GM10266 (cell line): ENCODE data around the gene PHF2.

Experiments
- DNase-seq: peaks from one replicate; pipeline ENCODE4 v3.0.0; 2012; ENCODE audit errors: extremely low spot score
- TF ChIP-seq, protein P1 (sequence below): IDR thresholded peaks from 2 replicates; pipeline ENCODE4 v1.5.1; 2012; ENCODE audit warnings: mild to moderate bottlenecking, low read depth; ENCODE audit not compliant: control insufficient read depth, insufficient read depth; ENCODE audit errors: missing control alignments

The PHF2 gene

DNA sequence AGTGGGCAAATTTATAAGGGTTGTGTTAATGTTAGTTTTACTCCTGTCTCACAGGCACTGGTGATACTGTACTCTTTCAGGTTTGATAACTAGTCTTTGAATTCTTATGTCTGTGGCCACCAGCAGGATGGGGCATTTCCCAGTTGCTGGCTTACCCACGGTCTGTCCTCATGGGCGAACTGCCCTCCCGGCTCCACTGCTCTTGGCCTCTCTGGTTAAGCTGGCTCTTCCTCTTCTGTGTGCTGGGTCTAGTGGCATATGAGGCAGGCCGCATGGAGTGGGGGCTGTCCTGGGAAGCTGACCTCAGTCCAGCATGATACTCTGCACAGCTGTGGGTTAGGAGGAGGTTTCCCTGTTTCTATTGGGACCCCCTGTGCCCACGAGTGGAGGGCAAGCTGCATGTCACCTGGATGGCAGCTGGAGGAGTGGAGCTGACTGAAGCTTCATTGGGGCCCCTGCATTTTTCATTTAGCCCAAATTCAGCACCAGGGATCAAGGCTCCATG lies 19.5 kb downstream of the PHF2 start:
- no peak for DNase-seq
- TF ChIP-seq, protein P1, sequence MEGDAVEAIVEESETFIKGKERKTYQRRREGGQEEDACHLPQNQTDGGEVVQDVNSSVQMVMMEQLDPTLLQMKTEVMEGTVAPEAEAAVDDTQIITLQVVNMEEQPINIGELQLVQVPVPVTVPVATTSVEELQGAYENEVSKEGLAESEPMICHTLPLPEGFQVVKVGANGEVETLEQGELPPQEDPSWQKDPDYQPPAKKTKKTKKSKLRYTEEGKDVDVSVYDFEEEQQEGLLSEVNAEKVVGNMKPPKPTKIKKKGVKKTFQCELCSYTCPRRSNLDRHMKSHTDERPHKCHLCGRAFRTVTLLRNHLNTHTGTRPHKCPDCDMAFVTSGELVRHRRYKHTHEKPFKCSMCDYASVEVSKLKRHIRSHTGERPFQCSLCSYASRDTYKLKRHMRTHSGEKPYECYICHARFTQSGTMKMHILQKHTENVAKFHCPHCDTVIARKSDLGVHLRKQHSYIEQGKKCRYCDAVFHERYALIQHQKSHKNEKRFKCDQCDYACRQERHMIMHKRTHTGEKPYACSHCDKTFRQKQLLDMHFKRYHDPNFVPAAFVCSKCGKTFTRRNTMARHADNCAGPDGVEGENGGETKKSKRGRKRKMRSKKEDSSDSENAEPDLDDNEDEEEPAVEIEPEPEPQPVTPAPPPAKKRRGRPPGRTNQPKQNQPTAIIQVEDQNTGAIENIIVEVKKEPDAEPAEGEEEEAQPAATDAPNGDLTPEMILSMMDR, result no peak

DNA sequence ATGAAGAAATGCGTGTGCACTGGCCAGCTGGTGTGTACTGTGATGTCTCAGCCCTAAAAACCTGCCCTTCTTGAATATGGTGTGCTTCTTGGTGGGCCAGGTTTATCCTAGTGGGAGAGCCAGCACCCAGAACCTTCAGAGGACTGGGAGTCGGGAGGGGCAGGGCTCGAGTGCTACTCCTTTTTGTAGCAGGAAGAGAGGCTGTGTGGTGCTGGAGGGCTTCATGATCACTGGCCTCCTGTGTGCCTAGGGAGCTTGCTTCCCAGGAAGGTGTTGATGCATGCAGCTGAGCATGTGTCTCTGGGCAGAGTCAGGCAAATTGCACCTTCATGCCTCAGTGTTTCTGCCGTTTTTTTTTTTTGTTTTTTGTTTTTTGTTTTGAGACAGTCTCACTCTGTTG lies 20.0 kb downstream of the PHF2 start:
- TF ChIP-seq, protein P1, result no peak
- DNase-seq, result no peak

DNA sequence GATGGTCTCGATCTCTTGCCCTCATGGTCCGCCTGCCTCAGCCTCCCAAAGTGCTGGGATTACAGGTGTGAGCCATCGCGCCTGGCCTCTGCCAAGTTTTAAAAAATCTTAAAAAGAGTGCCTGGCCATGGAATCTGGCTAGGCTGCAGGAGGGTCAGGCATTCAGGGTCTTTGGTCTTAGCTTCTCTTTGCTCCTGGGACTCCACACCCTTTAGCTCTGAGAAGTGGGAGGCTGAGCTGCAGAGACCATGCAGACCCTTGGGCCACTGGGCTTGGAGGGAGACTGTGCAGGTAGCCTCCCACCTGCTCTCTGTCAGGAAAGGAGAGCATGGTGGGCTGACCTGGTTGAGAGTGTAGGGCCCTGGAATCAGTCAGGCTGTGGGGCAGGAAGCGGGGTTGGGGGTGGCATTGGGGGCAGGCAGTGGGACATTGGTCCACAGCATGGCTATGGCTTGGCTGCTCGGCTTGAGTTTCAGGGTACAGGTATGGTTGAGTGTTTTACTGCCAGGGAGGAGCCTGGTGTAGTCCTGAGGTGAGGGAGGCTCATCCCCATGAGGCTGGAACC lies 20.8 kb downstream of the PHF2 start:
- TF ChIP-seq, protein P1, result no peak
- DNase-seq, result no peak

DNA sequence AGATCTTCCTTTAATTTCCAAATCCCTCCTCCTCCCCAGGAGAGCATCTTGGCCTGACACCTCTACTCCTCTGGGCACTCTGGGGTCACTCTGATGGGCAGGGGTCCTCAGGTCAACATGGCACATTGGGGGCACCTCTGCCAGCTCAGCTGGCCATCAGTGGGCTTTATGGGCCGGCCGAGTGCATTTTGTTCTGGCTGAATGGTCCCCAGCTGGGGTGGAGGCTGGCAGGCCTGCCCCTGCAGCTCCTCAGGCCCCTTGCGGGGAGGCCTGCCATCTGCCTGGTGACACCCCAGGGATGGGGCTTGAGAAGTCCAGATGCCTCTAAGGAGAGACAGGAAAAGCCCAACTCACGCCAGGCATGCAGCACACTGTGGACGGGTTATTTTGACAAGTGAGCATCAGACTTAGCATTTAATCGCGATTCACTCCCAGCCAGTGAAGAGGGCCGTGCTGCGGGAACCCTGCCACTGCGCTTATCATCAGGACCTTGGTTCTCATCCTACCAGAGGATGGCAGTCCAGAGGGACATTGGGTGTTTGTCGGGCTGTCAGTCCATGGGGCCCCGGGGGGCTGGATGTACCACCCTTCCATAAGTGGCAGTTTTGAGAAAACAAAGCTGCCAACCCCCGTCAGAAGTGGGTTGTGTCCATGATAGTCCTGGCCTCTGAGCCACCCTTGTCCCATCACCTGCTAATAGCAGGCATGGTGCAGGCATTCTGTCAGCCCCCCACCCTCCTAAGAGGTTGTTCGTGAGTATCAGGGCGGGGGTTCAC lies 21.7 kb downstream of the PHF2 start:
- no peak for DNase-seq
- TF ChIP-seq, protein P1, result no peak

DNA sequence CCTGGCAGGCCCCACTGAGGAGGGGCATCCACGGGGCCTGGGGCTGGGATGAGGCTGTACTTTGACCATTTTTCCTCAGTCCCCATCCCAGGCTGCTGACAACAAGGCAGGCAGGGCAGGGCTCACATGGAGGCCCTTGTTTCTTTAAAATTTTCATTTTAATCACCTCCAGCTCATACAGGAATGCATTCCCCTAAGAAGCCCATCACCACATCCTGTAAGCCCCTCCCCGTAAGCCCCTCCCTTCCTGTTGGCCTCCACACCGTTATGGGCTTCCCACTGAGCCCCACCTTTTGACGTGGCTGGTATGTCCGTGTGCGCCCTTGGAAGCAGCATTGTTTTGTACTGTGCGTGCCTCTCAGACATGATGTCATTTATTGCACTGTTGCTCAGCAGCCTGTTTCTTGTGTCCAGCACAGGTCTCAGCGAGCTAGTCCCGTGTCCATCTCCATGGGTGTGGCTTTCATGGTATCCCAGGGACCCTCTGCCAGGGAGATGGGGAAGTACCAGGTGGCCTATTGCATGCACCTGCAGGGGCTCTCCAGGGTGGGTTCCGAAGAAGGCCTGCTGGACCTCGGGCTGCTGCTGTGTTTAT lies 22.4 kb downstream of the PHF2 start:
- TF ChIP-seq, protein P1, result no peak
- no peak for DNase-seq

DNA sequence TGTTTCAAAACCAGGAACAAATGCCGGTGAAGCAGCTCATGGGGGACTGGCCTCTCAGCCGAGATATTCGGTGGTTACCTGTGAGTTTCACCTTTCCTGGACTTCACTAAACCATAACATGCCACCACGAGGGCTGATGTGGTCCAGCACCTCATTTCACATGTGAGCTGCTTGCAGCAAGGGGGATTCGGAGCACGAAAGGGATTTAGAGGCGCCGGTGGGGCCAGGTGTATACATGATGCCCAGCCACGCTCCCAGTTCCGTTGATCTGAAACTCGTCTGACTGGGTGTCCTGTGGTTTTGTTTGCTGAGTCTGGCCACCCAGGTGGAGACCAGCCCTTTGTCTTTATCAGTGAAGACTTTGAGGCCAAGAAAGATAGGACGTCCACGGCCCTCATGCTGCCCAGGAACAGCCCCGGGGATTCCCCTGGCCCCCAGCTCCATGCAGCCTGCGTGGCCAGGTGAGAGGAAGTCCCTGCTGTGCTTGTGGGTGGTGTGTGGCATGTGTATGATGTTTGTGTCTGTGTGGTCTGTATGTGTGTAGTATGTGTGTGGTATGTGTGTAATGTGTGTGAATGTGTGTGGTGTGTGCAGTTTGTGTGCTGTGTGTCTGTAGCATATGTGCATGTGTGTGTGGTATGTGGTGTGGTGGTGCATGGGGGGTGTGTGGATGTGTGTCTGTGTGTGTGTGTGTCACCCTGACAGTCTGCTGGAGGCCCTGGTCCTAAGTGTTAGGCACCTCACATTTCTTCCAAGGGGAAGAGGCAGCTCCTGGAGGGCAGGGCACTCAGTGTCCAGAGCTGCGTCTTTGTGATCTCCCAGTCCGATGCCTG lies 23.4 kb downstream of the PHF2 start:
- TF ChIP-seq, protein P1, result no peak
- DNase-seq, result no peak

DNA sequence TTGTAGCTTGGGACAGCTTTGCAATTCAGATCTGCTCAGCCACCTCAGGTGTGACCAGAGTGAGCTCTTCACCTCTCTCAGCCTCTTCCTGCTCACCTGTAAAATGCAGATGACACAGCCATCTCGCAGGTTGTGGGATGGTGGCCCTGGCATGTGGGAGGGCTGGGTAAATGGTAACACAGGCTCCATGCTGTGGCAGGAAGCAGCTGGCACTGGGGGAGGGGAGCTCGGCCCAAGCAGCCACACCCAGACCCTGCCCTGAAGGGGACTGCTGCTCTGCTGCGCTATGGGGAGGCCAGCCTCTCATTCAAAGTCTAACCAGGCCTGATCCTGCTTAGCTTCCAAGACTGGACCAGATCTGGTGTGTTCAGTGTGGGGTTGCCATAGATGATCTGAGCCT lies 24.1 kb downstream of the PHF2 start:
- TF ChIP-seq, protein P1, result no peak
- DNase-seq, result no peak
